ENCODE results near the gene ZNF573. TPM values are rescaled to one million over a fixed set of nuclear protein-coding genes. Genes with fewer than 3 reads are reported as not detected.

The ZNF573 gene
- total and polyA plus RNA-seq, 2 of the 13 experiments (the other 11 are each of a cell fraction or from before 2014, with no cell fraction given): 3.1 to 9.3 TPM

DNA sequence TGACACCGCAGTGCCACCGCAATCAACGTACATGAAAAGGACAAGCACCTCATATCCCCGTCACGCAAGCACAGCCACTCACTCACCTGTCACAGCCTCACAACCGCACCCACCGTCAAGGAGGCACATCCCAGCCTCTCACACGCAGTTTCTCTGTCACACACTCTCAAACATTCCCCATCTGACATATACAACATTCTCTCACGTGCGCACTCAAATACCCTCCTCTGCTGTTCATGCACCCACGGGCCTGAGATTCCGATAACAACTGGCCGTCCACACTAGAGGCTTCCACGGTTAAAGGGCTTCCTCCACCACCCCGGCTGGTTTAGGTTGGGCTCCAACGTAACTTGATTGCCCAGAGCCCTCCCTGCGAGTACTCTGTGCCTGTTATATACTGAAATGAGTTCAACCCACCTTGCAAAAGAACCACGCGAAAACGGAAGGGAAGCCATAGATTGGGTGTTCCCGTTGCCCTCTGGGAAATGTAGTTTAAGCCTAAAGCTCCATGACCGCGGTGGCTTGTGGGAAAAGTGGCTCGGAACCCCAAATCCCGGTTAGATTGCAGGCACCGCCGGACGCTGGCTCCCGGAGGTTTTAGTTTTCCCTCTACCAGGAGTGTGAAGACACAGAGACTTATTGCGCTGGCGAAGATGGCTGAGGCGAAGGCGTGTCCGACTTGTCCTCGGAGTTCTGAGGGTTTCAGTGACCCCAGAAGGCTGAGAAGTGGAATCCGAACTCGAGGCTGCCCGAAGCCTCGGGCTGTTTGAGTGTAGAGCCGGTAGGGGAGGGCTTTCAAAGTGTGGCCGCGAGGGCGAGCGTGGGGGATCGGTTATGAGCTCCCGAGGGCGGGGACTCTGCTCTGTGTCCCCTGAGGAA, at the start of gene ZNF573 (continued):
- no peak for TF ChIP-seq PRDM4 (CRISPR knock-in tag; IDR thresholded peaks at IDR 0.05; ENCODE audit: borderline replicate concordance)
- TF ChIP-seq ASH2L (IDR thresholded peaks at IDR 0.05; ENCODE audit: insufficient read length, low read depth, low read length): peak; percentile 88
- no peak for TF ChIP-seq CENPX (CRISPR knock-in tag; IDR thresholded peaks at IDR 0.05)
- TF ChIP-seq AKNA (CRISPR knock-in tag; IDR thresholded peaks at IDR 0.05; ENCODE audit: borderline replicate concordance): no peak
- TF ChIP-seq ZNF34 (CRISPR knock-in tag; IDR thresholded peaks at IDR 0.05; ENCODE audit: borderline replicate concordance): peak; percentile 37; the same call in 1 of the 2 replicates
- no peak for TF ChIP-seq ZFP90 (CRISPR knock-in tag; IDR thresholded peaks at IDR 0.05; ENCODE audit: borderline replicate concordance)
- TF ChIP-seq ZNF761 (CRISPR knock-in tag; conservative IDR thresholded peaks at IDR 0.05): no peak
- TF ChIP-seq ZNF777 (CRISPR knock-in tag; IDR thresholded peaks at IDR 0.05): peak; percentile 56; the same call in 1 of the 2 replicates
- peak; percentile 88 for TF ChIP-seq KMT2A (CRISPR knock-in tag; IDR thresholded peaks at IDR 0.05)
- 0 out of 2 replicates have a peak, but pooled peaks have one; percentile 4 for TF ChIP-seq RARA (CRISPR knock-in tag; IDR thresholded peaks at IDR 0.05)
- peak; percentile 47 for TF ChIP-seq GATAD2A (CRISPR knock-in tag; IDR thresholded peaks at IDR 0.05)
- TF ChIP-seq, protein P1, sequence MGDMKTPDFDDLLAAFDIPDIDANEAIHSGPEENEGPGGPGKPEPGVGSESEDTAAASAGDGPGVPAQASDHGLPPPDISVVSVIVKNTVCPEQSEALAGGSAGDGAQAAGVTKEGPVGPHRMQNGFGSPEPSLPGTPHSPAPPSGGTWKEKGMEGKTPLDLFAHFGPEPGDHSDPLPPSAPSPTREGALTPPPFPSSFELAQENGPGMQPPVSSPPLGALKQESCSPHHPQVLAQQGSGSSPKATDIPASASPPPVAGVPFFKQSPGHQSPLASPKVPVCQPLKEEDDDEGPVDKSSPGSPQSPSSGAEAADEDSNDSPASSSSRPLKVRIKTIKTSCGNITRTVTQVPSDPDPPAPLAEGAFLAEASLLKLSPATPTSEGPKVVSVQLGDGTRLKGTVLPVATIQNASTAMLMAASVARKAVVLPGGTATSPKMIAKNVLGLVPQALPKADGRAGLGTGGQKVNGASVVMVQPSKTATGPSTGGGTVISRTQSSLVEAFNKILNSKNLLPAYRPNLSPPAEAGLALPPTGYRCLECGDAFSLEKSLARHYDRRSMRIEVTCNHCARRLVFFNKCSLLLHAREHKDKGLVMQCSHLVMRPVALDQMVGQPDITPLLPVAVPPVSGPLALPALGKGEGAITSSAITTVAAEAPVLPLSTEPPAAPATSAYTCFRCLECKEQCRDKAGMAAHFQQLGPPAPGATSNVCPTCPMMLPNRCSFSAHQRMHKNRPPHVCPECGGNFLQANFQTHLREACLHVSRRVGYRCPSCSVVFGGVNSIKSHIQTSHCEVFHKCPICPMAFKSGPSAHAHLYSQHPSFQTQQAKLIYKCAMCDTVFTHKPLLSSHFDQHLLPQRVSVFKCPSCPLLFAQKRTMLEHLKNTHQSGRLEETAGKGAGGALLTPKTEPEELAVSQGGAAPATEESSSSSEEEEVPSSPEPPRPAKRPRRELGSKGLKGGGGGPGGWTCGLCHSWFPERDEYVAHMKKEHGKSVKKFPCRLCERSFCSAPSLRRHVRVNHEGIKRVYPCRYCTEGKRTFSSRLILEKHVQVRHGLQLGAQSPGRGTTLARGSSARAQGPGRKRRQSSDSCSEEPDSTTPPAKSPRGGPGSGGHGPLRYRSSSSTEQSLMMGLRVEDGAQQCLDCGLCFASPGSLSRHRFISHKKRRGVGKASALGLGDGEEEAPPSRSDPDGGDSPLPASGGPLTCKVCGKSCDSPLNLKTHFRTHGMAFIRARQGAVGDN (CRISPR knock-in tag; IDR thresholded peaks at IDR 0.05): peak; percentile 81
- TF ChIP-seq, protein P2, sequence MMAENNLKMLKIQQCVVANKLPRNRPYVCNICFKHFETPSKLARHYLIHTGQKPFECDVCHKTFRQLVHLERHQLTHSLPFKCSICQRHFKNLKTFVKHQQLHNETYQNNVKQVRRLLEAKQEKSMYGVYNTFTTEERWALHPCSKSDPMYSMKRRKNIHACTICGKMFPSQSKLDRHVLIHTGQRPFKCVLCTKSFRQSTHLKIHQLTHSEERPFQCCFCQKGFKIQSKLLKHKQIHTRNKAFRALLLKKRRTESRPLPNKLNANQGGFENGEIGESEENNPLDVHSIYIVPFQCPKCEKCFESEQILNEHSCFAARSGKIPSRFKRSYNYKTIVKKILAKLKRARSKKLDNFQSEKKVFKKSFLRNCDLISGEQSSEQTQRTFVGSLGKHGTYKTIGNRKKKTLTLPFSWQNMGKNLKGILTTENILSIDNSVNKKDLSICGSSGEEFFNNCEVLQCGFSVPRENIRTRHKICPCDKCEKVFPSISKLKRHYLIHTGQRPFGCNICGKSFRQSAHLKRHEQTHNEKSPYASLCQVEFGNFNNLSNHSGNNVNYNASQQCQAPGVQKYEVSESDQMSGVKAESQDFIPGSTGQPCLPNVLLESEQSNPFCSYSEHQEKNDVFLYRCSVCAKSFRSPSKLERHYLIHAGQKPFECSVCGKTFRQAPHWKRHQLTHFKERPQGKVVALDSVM (CRISPR knock-in tag; IDR thresholded peaks at IDR 0.05): peak; percentile 54; the same call in 1 of the 2 replicates

Data from HepG2 (cell line).